Fibroblast of pulmonary artery (primary cell): ENCODE results near the gene SIGLEC1.

Source experiments
- DNase-seq: peaks from one replicate; pipeline ENCODE4 v3.0.0-alpha.2; 2010; ENCODE audit warnings: low read depth
- H3K4me3 ChIP-seq: replicated peaks from 2 replicates; pipeline ENCODE4 v1.5.1; 2011; ENCODE audit warnings: low read depth, mild to moderate bottlenecking, control low read depth, low read length, moderate library complexity
- CTCF ChIP-seq: IDR thresholded peaks from 2 replicates; pipeline ENCODE4 v1.5.1; 2011; ENCODE audit warnings: mild to moderate bottlenecking, control low read depth, low read length, inconsistent platforms; ENCODE audit errors: missing control alignments

Gene SIGLEC1

GRCh38 chr20:3720068-3720467, 7.7 kb upstream of the SIGLEC1 start:
- no peak for TF ChIP-seq CTCF
- H3K4me3 ChIP-seq = no peak overlapping the region

GRCh38 chr20:3719046-3719445, 6.6 kb upstream of the SIGLEC1 start:
- no peak for DNase-seq
- no peak overlapping the region for H3K4me3 ChIP-seq
- TF ChIP-seq CTCF = no peak

More at GRCh38 chr20:3720068-3720467, 7.7 kb upstream of the SIGLEC1 start:
- DNase-seq = no peak

- H3K4me3 ChIP-seq = no peak overlapping the region
- peak; percentile 67 for DNase-seq
- peak; percentile 93 for TF ChIP-seq CTCF
These were observed 3.9 kb upstream of the SIGLEC1 start for GRCh38 chr20:3716195-3716834.

- no peak for TF ChIP-seq CTCF
- DNase-seq = no peak
These were observed 1.7 kb upstream of the SIGLEC1 start for GRCh38 chr20:3714092-3714491.

GRCh38 chr20:3711484-3711941, 887 bp downstream of the SIGLEC1 start:
- H3K4me3 ChIP-seq = no peak overlapping the region
- TF ChIP-seq CTCF = no peak
- DNase-seq = no peak

More at GRCh38 chr20:3714092-3714491, 1.7 kb upstream of the SIGLEC1 start:
- H3K4me3 ChIP-seq = no peak overlapping the region

GRCh38 chr20:3710703-3711483, 1.5 kb downstream of the SIGLEC1 start:
- DNase-seq = peak; percentile 51
- TF ChIP-seq CTCF = peak; percentile 72
- no peak overlapping the region for H3K4me3 ChIP-seq
